Skeletal muscle cell (primary cell): Measurements from ENCODE around the gene NHSL2.
"Not testable (repeated sequence)": the region's sequence is repeated elsewhere in the genome, so short reads cannot be mapped to it uniquely, and the experiment has no call there.

Source experiments
- DNase-seq: peaks from one replicate; pipeline ENCODE4 v3.0.0-alpha.2; 2010; ENCODE audit warnings: low read depth
- H3K4me3 ChIP-seq: 2 replicates; pipeline ENCODE4 v1.5.1; 2011; ENCODE audit warnings: low read depth, mild to moderate bottlenecking, control low read depth, low read length, moderate library complexity

NHSL2 gene

DNA sequence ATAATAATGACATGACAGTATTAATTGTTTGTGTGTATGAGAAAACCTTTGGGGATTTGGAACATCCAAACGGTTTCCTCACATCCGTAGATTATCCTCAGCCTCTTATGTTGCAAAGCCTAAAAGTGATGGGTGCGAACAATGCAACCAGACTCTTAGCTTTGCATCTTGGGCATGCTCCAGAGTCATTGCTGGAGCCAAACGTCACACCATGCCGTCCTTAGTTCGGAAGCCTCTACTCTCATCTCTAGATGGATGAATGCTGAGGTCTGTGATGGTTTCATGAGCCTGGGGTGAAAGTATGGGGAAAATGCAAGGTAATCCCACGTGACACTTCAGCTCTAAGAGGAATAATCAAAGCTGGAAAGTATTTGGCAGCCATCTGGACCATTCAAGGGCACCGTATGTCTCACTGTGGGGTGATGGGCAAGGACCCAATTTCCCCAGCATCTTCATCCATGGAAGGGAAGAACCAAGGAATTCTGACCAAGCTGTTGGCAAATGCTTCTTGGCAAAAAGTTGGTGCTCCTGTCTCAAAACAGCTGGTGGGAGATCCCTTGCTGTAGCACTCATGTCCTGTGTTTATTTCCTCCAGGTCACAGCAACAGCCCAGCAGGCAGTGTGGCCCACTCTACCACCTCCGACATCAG, 227.3 kb downstream of the NHSL2 start:
- no peak for DNase-seq
- H3K4me3 ChIP-seq: no peak overlapping the region

DNA sequence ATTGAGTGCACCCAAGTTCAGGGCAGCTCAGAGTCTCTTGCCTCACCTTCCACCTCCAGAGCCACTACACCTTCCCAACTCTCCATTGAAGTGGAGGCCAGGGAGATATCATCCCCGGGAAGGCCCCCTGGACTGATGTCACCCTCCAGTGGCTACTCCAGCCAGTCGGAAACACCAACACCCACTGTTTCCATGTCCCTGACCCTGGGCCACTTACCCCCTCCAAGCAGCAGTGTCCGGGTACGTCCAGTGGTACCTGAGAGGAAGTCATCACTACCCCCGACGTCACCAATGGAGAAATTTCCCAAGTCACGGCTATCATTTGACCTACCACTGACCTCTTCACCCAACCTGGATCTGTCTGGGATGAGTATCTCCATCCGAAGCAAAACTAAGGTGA, 228.9 kb downstream of the NHSL2 start:
- DNase-seq: no peak
- no peak overlapping the region for H3K4me3 ChIP-seq

GRCh38 chrX:72141372-72142004, 230.8 kb downstream of the NHSL2 start:
- DNase-seq: no peak
- H3K4me3 ChIP-seq: no peak overlapping the region

- H3K4me3 ChIP-seq: no peak overlapping the region
- DNase-seq: no peak
These were observed 231.6 kb downstream of the NHSL2 start for GRCh38 chrX:72142094-72142793.

- no peak for DNase-seq
- no peak overlapping the region for H3K4me3 ChIP-seq
These were observed 232.4 kb downstream of the NHSL2 start for GRCh38 chrX:72142794-72143608.

DNA sequence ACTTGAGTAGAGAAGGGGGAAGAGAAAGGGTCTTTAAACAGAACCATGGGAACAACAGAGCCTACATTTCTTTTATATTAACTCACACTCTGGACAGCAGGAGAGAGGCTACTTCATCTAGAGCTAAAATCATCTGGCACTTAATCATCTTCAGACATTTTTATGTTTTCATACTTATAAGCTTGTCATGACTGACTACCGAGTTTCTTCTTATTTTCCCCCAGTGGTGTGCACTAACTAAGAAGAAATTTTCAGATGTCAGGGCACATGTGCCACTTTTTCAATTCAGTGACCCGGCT, 232.9 kb downstream of the NHSL2 start:
- H3K4me3 ChIP-seq: no peak overlapping the region
- no peak for DNase-seq

DNA sequence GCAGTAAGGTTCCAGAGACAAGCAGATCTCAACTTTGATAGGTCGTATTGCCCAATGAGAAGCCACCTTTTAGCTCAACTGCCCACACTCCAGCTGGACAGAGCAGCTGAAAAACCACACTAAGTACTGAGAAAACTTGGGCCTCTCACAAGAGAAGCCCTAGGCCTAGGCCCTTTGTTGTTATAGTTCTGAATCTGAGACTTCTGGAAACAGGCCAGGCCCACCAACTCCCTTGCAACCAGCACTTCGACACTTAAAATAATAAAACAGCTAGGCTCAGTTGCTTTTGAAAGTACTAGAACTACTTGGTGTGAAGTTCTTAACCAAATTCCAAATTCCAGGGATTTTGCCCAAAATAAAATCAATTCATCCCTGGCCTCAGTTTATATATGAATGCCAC, 234.5 kb downstream of the NHSL2 start:
- no peak for DNase-seq
- no peak overlapping the region for H3K4me3 ChIP-seq

GRCh38 chrX:72146527-72146926, 235.9 kb downstream of the NHSL2 start:
- no peak overlapping the region for H3K4me3 ChIP-seq
- DNase-seq: no peak

GRCh38 chrX:72158773-72159172, 248.1 kb downstream of the NHSL2 start:
- DNase-seq: no peak
- no peak overlapping the region for H3K4me3 ChIP-seq

GRCh38 chrX:72159769-72160168, 249.1 kb downstream of the NHSL2 start:
- no peak for DNase-seq
- no peak overlapping the region for H3K4me3 ChIP-seq

DNA sequence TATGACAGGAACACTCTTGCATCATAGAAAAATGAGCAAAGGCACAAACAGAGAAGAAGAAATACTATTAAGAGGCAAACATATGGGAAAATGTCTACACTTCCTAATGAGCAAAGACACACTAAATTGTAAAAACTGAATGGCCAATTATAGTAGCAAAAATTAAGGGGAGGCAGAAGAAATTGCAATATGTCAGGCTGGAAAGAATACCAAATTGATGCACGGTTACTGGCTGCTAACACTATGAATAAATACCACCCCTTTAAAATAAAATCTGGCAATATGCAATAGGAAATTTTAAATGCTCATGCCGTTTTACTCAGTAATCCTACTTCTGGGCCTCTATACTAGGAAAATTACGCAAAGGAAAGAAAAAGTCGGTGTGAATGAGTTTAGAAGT, 254.9 kb downstream of the NHSL2 start:
- no peak for DNase-seq
- no peak overlapping the region for H3K4me3 ChIP-seq

GRCh38 chrX:72169008-72169728, 258.5 kb downstream of the NHSL2 start:
- no peak overlapping the region for H3K4me3 ChIP-seq
- no peak for DNase-seq

- DNase-seq, H3K4me3 ChIP-seq: not testable (repeated sequence)
These were observed 265.6 kb downstream of the NHSL2 start for GRCh38 chrX:72176289-72176688.

GRCh38 chrX:72176981-72177380, 266.3 kb downstream of the NHSL2 start:
- H3K4me3 ChIP-seq: no peak overlapping the region
- no peak for DNase-seq

DNA sequence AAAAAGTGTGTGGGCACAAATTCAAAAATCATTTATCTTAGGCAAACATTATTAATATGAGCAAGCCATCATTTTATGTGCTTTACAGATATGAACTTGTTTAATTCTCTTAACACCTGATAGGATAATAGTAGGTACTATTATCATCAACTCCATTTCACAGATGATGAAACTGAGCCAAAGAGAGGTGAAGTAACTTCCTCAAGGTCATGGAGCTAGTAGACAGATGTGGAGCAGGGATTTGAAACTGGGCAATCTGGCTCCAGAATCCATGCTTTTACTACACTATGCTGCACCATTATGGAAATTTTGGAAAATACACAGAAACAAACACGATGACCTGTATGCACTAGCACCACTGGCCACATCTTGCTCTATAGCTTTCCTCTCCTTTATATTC, 269.9 kb downstream of the NHSL2 start:
- DNase-seq: no peak
- H3K4me3 ChIP-seq: no peak overlapping the region

DNA sequence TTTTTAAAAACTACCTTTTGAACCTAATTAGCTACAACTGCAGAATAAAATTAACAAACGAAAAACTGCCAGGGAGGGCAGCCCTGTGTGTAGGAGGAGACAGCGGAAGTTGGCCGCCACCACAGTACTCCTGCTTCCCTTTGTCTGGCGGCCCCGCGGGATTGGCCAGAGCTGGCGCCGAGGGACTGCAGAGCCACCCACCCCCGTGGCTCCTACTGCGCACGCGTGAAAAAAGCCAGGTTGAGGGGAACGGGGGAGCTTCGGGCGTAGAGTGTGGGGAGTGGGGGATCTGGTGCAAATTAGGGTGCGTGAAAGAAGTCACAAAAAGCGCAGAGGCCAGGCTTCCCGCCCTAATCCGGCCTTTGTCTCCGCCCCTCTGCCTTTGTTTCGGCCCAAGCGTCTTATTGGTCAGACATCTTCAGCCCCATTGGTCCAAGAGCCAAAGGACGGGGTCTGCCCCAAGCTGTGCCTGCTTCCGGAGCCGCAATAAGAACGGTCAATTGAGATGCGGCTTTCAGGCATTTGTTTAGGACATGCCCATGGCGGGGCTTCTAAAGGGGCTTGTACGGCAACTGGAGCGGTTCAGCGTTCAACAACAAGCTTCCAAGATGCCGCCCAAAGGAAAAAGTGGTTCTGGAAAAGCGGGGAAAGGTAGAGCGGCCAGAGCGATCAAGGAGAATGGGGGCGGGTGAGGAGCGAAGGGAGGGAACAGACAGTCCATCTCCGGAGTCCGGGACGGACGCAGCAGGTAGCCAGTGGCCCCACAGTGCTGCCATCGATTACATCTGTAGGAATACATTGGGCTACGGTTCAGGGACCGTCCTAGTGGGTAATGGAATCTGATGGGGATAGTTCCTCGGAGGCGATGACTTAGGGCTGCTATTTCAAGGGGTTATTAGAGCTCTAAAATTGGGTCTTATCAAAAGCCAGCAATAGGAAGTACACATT, 270.8 kb downstream of the NHSL2 start, which contains the start of gene PIN4:
TSS of gene PIN4 (plus strand) at position 580 of the 948 bp plus-strand sequence. CDS start at position 609, 29 bp downstream.
- peak; percentile 87 for DNase-seq
- peak within 1 kb of the TSS; percentile 68 for H3K4me3 ChIP-seq

DNA sequence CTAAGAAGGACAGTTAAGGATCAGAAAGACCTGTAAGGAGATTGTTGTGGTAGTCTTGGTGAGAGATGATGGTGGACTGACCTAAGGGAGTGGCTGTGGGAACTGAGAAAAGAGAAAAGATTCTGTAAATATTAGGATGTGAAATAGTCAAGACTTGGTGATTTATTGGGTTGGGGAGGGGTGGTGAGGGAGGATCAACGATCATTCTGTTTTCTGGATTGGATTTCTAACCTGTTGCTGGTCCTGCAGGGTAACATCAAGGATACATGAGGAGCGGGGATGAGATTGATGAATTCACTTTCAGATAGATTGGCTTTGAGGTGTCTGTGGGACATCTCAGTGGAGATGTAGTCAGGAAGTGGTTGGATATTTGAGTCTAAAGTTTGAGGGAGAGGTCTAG, 272.3 kb downstream of the NHSL2 start:
- no peak overlapping the region for H3K4me3 ChIP-seq
- DNase-seq: no peak

DNA sequence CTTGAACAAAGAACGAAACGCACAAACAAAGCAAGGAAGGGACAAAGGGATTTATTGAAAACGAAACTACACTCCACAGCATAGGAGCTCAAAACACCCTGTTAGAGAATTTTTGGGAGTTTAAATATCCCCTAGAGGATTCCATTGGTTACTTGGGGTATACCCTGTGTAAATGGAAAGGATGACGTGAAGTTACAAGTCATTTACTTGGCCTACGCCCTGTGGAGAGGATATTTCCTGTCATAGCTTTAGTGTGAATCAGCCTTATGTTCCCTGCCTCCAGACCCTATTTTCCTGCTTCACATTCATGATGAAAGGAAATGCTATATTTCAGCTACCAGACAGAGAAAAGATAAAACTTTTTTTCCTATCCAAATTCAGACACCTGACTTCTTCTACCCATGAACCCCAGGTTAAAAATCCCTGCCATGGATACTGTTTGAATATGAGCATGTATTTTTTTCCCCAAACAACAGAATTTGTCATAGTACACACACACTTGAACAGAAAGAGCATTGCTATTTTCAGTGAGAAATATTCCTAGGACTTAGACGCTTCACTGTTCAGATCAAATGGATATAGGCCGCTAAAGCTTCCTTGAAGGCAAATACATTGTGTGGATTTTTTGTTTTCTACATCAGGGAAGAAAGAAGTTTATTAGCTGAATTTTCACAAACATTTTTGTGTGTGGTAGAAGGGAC, 291.3 kb downstream of the NHSL2 start:
- DNase-seq: peak; percentile 31
- no peak overlapping the region for H3K4me3 ChIP-seq
